Measurements from ENCODE around the gene MTMR10. TPM values are rescaled to one million over a fixed set of nuclear protein-coding genes. Genes with fewer than 3 reads are reported as not detected.
A peak's percentile ranks its signal among the peaks of the same experiment; 100 is the strongest.

The MTMR10 gene
- polyA plus RNA-seq, 1 of the 3 experiments (the other 2 are of a cell fraction), result 6.4 TPM

DNA sequence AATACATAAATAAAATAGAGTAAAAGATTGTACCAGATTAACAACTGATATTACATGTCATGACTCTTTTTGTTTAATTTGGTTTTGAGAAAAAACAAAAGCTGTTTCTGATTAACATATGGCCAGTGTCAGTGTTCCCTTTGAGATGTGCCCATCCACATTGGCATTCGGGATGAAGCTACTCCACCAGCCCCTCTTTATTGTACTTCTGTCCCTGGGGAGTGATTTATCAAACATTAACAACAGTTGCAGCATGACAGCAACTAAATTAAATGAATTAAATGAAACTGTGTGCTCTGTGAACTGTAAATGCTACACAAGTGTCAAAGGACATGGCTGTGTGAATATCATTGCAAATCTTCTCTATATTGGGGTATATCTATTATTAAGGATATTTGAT is 25.9 kb upstream of the MTMR10 start:
- no peak overlapping the region for H3K4me3 ChIP-seq (ENCODE audit: low read depth in 2 of 2, low read length in 1 of 2)
- no peaks in the 10 kb centered on the region for H3F3A ChIP-seq (replicated peaks; ENCODE audit: insufficient read depth)
- no peaks in the 10 kb centered on the region for H3K27me3 ChIP-seq (ENCODE audit: insufficient read depth)
- H3K9me3 ChIP-seq, result peaks cover 15% of the 10 kb centered on the region
- DNase-seq, result no peak
- no peak overlapping the region for H2AFZ ChIP-seq (ENCODE audit: low read depth)
- H4K20me1 ChIP-seq (ENCODE audit: insufficient read depth), result no peaks in the 10 kb centered on the region
- H3K9ac ChIP-seq, result no peak overlapping the region
- WGBS (ENCODE audit: low lambda C conversion rate), result 17% methylated on average over 1 of the region's 1 CpG
- ChIA-PET POLR2A (no interaction called here), CTCF (interaction anchor here (1.4 kb wide), 2 partner anchors 11 kb away, joined by 6 to 8 read pairs; no protein-coding TSS in a partner anchor)
- no peaks in the 10 kb centered on the region for H3K4me1 ChIP-seq (ENCODE audit: control insufficient read depth in 1 of 2, insufficient read depth in 2 of 2, low read depth in 1 of 2, low read length in 1 of 2)
- no peaks in the 10 kb centered on the region for H3K79me2 ChIP-seq (ENCODE audit: insufficient read depth)
- no peaks in the 10 kb centered on the region for H3K9me2 ChIP-seq
- TF ChIP-seq FOXJ3 (CRISPR knock-in tag; IDR thresholded peaks at IDR 0.05), result no peak
- TF ChIP-seq, protein P1, sequence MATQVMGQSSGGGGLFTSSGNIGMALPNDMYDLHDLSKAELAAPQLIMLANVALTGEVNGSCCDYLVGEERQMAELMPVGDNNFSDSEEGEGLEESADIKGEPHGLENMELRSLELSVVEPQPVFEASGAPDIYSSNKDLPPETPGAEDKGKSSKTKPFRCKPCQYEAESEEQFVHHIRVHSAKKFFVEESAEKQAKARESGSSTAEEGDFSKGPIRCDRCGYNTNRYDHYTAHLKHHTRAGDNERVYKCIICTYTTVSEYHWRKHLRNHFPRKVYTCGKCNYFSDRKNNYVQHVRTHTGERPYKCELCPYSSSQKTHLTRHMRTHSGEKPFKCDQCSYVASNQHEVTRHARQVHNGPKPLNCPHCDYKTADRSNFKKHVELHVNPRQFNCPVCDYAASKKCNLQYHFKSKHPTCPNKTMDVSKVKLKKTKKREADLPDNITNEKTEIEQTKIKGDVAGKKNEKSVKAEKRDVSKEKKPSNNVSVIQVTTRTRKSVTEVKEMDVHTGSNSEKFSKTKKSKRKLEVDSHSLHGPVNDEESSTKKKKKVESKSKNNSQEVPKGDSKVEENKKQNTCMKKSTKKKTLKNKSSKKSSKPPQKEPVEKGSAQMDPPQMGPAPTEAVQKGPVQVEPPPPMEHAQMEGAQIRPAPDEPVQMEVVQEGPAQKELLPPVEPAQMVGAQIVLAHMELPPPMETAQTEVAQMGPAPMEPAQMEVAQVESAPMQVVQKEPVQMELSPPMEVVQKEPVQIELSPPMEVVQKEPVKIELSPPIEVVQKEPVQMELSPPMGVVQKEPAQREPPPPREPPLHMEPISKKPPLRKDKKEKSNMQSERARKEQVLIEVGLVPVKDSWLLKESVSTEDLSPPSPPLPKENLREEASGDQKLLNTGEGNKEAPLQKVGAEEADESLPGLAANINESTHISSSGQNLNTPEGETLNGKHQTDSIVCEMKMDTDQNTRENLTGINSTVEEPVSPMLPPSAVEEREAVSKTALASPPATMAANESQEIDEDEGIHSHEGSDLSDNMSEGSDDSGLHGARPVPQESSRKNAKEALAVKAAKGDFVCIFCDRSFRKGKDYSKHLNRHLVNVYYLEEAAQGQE (IDR thresholded peaks at IDR 0.05; ENCODE audit: low read depth, low read length), result no peak
- TF ChIP-seq EP300 (IDR thresholded peaks at IDR 0.05; ENCODE audit: borderline replicate concordance in 1 of 2, low read depth in 1 of 2, low read length in 1 of 2), result peak in 1 of 2 experiments; percentile 18; a peak in 1 of 4 replicates
- no peak for TF ChIP-seq YY1 (IDR thresholded peaks at IDR 0.05; ENCODE audit: low read depth)
- TF ChIP-seq SIN3A (IDR thresholded peaks at IDR 0.05; ENCODE audit: borderline replicate concordance, low read depth, low read length), result no peak
- no peak for TF ChIP-seq RXRA (IDR thresholded peaks at IDR 0.05; ENCODE audit: borderline replicate concordance, low read depth)
- no peak for TF ChIP-seq FOXM1 (IDR thresholded peaks at IDR 0.05; ENCODE audit: low read depth)
- TF ChIP-seq, protein P2, sequence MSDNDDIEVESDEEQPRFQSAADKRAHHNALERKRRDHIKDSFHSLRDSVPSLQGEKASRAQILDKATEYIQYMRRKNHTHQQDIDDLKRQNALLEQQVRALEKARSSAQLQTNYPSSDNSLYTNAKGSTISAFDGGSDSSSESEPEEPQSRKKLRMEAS (IDR thresholded peaks at IDR 0.05; ENCODE audit: low read depth), result no peak
- 0 out of 2 replicates have a peak, but pooled peaks have one; percentile 11 for TF ChIP-seq RCOR1 (IDR thresholded peaks at IDR 0.05; ENCODE audit: low read length)
- H3K36me3 ChIP-seq (replicated peaks in 1 of 2; ENCODE audit: control insufficient read depth in 1 of 2, insufficient read depth in 2 of 2, low read length in 1 of 2), result no peaks in the 10 kb centered on the region
- no peak overlapping the region for H3K4me2 ChIP-seq
- H3K27ac ChIP-seq (ENCODE audit: low read depth in 2 of 2, low read length in 1 of 2), result no peak overlapping the region

DNA sequence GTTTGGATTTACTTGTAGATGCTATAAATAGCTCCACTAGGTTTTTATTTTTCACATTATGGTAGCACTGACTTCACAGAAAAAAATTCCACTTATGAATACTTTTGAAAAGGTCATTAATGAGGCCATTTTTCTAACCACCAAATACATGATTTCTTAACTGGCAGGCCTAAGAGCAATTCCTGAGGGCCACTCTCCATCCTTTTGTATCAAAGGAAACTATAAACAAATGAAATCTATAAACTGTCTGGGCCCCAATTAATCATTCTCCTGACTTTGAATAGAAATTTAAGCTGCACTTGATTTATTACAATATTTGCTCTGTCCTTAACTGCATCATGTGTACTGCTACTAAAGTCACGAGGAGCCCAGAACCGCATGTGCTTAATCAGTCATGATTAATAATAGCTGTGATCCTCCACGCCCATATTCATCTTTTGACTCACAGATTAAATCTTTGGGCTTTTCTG is 25.1 kb upstream of the MTMR10 start:
- WGBS (ENCODE audit: low lambda C conversion rate), result 31% methylated on average over 3 of the region's 3 CpGs
- Histone ChIP-seq H2AFZ (ENCODE audit: low read depth) (no peak overlapping the region), H4K20me1 (ENCODE audit: insufficient read depth) (no peaks in the 10 kb centered on the region), H3K9me3 (peaks cover 21% of the 10 kb centered on the region), H3K4me1 (ENCODE audit: control insufficient read depth in 1 of 2, insufficient read depth in 2 of 2, low read depth in 1 of 2, low read length in 1 of 2) (no peaks in the 10 kb centered on the region), H3K4me3 (ENCODE audit: low read depth in 2 of 2, low read length in 1 of 2) (no peak overlapping the region), H3K27me3 (ENCODE audit: insufficient read depth) (no peaks in the 10 kb centered on the region), H3K27ac (ENCODE audit: low read depth in 2 of 2, low read length in 1 of 2) (peak overlapping the region in 1 of 2 experiments; percentile 35; a peak in 1 of 4 replicates), H3F3A (replicated peaks; ENCODE audit: insufficient read depth) (no peaks in the 10 kb centered on the region), H3K4me2 (no peak overlapping the region), H3K79me2 (ENCODE audit: insufficient read depth) (no peaks in the 10 kb centered on the region), H3K9ac (no peak overlapping the region), H3K9me2 (no peaks in the 10 kb centered on the region), H3K36me3 (replicated peaks in 1 of 2; ENCODE audit: control insufficient read depth in 1 of 2, insufficient read depth in 2 of 2, low read length in 1 of 2) (no peaks in the 10 kb centered on the region)
- CTCF ChIA-PET, result interaction anchor here (1.1 to 1.7 kb wide), 6 partner anchors 10 to 1339 kb away, joined by 3 to 8 read pairs (median 4); no protein-coding TSS in a partner anchor
- DNase-seq, result no peak
- POLR2A ChIA-PET, result no interaction called here
- peak in 1 of 2 experiments; percentile 64; a peak in 1 of 4 replicates for TF ChIP-seq EP300 (IDR thresholded peaks at IDR 0.05; ENCODE audit: borderline replicate concordance in 1 of 2, low read depth in 1 of 2, low read length in 1 of 2)
- TF ChIP-seq, protein P2 (IDR thresholded peaks at IDR 0.05; ENCODE audit: low read depth), result 0 out of 2 replicates have a peak, but pooled peaks have one; percentile 24
- TF ChIP-seq SMC3 (IDR thresholded peaks at IDR 0.05; ENCODE audit: low read depth, low read length), result no peak
- no peak for TF ChIP-seq MXI1 (IDR thresholded peaks at IDR 0.05; ENCODE audit: low read depth, low read length)
- no peak for TF ChIP-seq GABPA (IDR thresholded peaks at IDR 0.05; ENCODE audit: low read depth)
- TF ChIP-seq GATA2 (CRISPR knock-in tag; IDR thresholded peaks at IDR 0.05), result no peak
- TF ChIP-seq NRF1 (IDR thresholded peaks at IDR 0.05; ENCODE audit: low read depth, low read length), result no peak
- TF ChIP-seq, protein P3, sequence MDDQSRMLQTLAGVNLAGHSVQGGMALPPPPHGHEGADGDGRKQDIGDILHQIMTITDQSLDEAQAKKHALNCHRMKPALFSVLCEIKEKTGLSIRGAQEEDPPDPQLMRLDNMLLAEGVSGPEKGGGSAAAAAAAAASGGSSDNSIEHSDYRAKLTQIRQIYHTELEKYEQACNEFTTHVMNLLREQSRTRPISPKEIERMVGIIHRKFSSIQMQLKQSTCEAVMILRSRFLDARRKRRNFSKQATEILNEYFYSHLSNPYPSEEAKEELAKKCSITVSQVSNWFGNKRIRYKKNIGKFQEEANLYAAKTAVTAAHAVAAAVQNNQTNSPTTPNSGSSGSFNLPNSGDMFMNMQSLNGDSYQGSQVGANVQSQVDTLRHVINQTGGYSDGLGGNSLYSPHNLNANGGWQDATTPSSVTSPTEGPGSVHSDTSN (IDR thresholded peaks at IDR 0.05), result peak; percentile 40
- TF ChIP-seq NFIC (IDR thresholded peaks at IDR 0.05; ENCODE audit: borderline replicate concordance), result no peak
- TF ChIP-seq, protein P4, sequence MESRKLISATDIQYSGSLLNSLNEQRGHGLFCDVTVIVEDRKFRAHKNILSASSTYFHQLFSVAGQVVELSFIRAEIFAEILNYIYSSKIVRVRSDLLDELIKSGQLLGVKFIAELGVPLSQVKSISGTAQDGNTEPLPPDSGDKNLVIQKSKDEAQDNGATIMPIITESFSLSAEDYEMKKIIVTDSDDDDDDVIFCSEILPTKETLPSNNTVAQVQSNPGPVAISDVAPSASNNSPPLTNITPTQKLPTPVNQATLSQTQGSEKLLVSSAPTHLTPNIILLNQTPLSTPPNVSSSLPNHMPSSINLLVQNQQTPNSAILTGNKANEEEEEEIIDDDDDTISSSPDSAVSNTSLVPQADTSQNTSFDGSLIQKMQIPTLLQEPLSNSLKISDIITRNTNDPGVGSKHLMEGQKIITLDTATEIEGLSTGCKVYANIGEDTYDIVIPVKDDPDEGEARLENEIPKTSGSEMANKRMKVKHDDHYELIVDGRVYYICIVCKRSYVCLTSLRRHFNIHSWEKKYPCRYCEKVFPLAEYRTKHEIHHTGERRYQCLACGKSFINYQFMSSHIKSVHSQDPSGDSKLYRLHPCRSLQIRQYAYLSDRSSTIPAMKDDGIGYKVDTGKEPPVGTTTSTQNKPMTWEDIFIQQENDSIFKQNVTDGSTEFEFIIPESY (IDR thresholded peaks at IDR 0.05; ENCODE audit: borderline replicate concordance, low read depth), result no peak
- peak; percentile 84; the same call in 1 of the 2 replicates for TF ChIP-seq MEF2A (IDR thresholded peaks at IDR 0.05; ENCODE audit: borderline replicate concordance, low read depth)
- no peak for TF ChIP-seq EZH2phosphoT487 (IDR thresholded peaks at IDR 0.05; ENCODE audit: borderline replicate concordance, low read depth)
- TF ChIP-seq SIN3A (IDR thresholded peaks at IDR 0.05; ENCODE audit: borderline replicate concordance, low read depth, low read length), result no peak
